SK-N-SH (cell line): ENCODE results near the gene WDR91. TPM values are rescaled to one million over a fixed set of nuclear protein-coding genes. Genes with fewer than 3 reads are reported as not detected.

Experiments
- CTCF ChIA-PET: fragments of 300-600, 350-600 bp; formaldehyde crosslinking; extraction: SDS; loops from one replicate; lab custom pipeline; 2021; lab: Yijun Ruan, JAX
- POLR2A ChIA-PET: fragments of 350-600 bp; sonication (Branson Sonifier 250); formaldehyde crosslinking; extraction: SDS; loops from one replicate; lab custom pipeline; 2020; ENCODE audit warnings: antibody characterized with exemption, inconsistent platforms; lab: Yijun Ruan, JAX
- DNase-seq: peaks from one replicate; pipeline ENCODE4 v3.0.0; 2012
- H2AFZ ChIP-seq: fragments of 200-600 bp; sonication (generic); 2 replicates; pipeline ENCODE4 v1.8.1; 2016; ENCODE audit warnings: antibody characterized with exemption, mild to moderate bottlenecking, low read depth
- H3F3A ChIP-seq: fragments of 200-600 bp; sonication (generic); replicated peaks from 2 replicates; pipeline ENCODE3; 2016; ENCODE audit warnings: antibody characterized with exemption, mild to moderate bottlenecking; ENCODE audit not compliant: insufficient read depth
- H3K27ac ChIP-seq, 2 experiments: fragments of 200-500 bp in 1 of 2; fragments of 200-600 bp in 1 of 2; sonication (Bioruptor generic) in 1 of 2; sonication (generic), shearing (Covaris generic) in 1 of 2; 2 replicates each; pipeline versions ENCODE4 v1.5.1 to v1.6.1; 2014 to 2016; ENCODE audit warnings: low read depth in 2 of 2, inconsistent platforms in 1 of 2, low read length in 1 of 2, mild to moderate bottlenecking in 1 of 2, mixed read lengths in 1 of 2
- H3K27me3 ChIP-seq: fragments of 200-600 bp; sonication (generic), shearing (Covaris generic); 2 replicates; pipeline ENCODE4 v1.6.1; 2016; ENCODE audit warnings: mixed run types; ENCODE audit not compliant: insufficient read depth
- H3K36me3 ChIP-seq, 2 experiments: fragments of 200-500 bp in 1 of 2; fragments of 200-600 bp in 1 of 2; sonication (Bioruptor generic) in 1 of 2; sonication (generic) in 1 of 2; replicated peaks in 1 of 2; 2 replicates each; pipeline versions ENCODE3 to v1.5.1; 2014 to 2016; ENCODE audit warnings: low read length in 1 of 2, mild to moderate bottlenecking in 1 of 2; ENCODE audit not compliant: insufficient read depth in 2 of 2, control insufficient read depth in 1 of 2
- H3K4me1 ChIP-seq, 2 experiments: fragments of 200-500 bp in 1 of 2; fragments of 200-600 bp in 1 of 2; sonication (Bioruptor generic) in 1 of 2; sonication (generic), shearing (Covaris generic) in 1 of 2; 2 replicates each; pipeline versions ENCODE4 v1.5.1 to v1.6.1; 2014 to 2016; ENCODE audit warnings: low read depth in 1 of 2, low read length in 1 of 2, mixed run types in 1 of 2; ENCODE audit not compliant: insufficient read depth in 2 of 2, control insufficient read depth in 1 of 2
- H3K4me2 ChIP-seq: fragments of 200-600 bp; sonication (generic), shearing (Covaris generic); 2 replicates; pipeline ENCODE4 v1.6.1; 2017; ENCODE audit warnings: mixed run types
- H3K4me3 ChIP-seq, 2 experiments: fragments of 200-500 bp in 1 of 2; fragments of 200-600 bp in 1 of 2; sonication (Bioruptor generic) in 1 of 2; sonication (generic), shearing (Covaris generic) in 1 of 2; 2 replicates each; pipeline versions ENCODE4 v1.5.1 to v1.8.1; 2014 to 2016; ENCODE audit warnings: low read depth in 2 of 2, inconsistent platforms in 1 of 2, low read length in 1 of 2, mild to moderate bottlenecking in 1 of 2, mixed read lengths in 1 of 2, moderate library complexity in 1 of 2
- H3K79me2 ChIP-seq: fragments of 200-600 bp; sonication (generic); 2 replicates; pipeline ENCODE4 v1.8.1; 2017; ENCODE audit warnings: mild to moderate bottlenecking; ENCODE audit not compliant: insufficient read depth
- H3K9ac ChIP-seq: fragments of 200-600 bp; sonication (generic); 2 replicates; pipeline ENCODE4 v1.6.1; 2017; ENCODE audit warnings: mixed run types
- H3K9me2 ChIP-seq: fragments of 200-600 bp; sonication (generic); 2 replicates; pipeline ENCODE4 v1.6.1; 2017; ENCODE audit warnings: mixed run types
- H3K9me3 ChIP-seq: fragments of 200-600 bp; sonication (generic); 2 replicates; pipeline ENCODE4 v1.6.1; 2017; ENCODE audit warnings: mixed run types, mild to moderate bottlenecking, moderate library complexity
- H4K20me1 ChIP-seq: fragments of 200-600 bp; sonication (generic); 2 replicates; pipeline ENCODE4 v1.6.1; 2017; ENCODE audit warnings: mild to moderate bottlenecking, mixed run types; ENCODE audit not compliant: insufficient read depth
- CTCF ChIP-seq: fragments of 200-600 bp; sonication (generic); IDR thresholded peaks from 2 replicates; pipeline ENCODE4 v1.6.1; 2017; ENCODE audit warnings: antibody characterized with exemption, mild to moderate bottlenecking, moderate library complexity
- ELF1 ChIP-seq: IDR thresholded peaks from 2 replicates; pipeline ENCODE4 v1.4.0; 2012
- FOSL2 ChIP-seq: IDR thresholded peaks from 2 replicates; pipeline ENCODE4 v1.4.0; 2012; ENCODE audit warnings: low read depth, mild to moderate bottlenecking, moderate library complexity, borderline replicate concordance
- FOXJ3 ChIP-seq: sonication (generic); formaldehyde crosslinking; IDR thresholded peaks from 2 replicates; pipeline ENCODE4 v1.5.1; 2020; ENCODE audit warnings: mild to moderate bottlenecking, missing genetic modification reagents
- FOXM1 ChIP-seq: IDR thresholded peaks from 2 replicates; pipeline ENCODE4 v1.4.0; 2012; ENCODE audit warnings: low read depth, mild to moderate bottlenecking
- GABPA ChIP-seq: IDR thresholded peaks from 2 replicates; pipeline ENCODE4 v1.4.0; 2012; ENCODE audit warnings: low read depth, mild to moderate bottlenecking
- MEF2A ChIP-seq: IDR thresholded peaks from 2 replicates; pipeline ENCODE4 v1.4.0; 2012; ENCODE audit warnings: low read depth, borderline replicate concordance
- RCOR1 ChIP-seq: fragments of 150-350 bp; IDR thresholded peaks from 2 replicates; pipeline ENCODE4 v1.6.1; 2017; ENCODE audit warnings: antibody characterized with exemption, low read length
- SMC3 ChIP-seq: IDR thresholded peaks from 2 replicates; pipeline ENCODE4 v1.6.1; 2012; ENCODE audit warnings: low read depth, low read length, improper control_type of control experiment
- TCF12 ChIP-seq: IDR thresholded peaks from 2 replicates; pipeline ENCODE4 v1.4.0; 2012
- YY1 ChIP-seq: IDR thresholded peaks from 2 replicates; pipeline ENCODE4 v1.4.0; 2012; ENCODE audit warnings: low read depth, mild to moderate bottlenecking
- ZBTB33 ChIP-seq: IDR thresholded peaks from 2 replicates; pipeline ENCODE4 v1.4.0; 2012; ENCODE audit warnings: low read depth, borderline replicate concordance
- WGBS: methylation state at CpG from one replicate; pipeline ENCODE4 v1.1.6; 2017; ENCODE audit warnings: low lambda C conversion rate; 5-methylcytosine and 5-hydroxymethylcytosine counted together
- polyA plus RNA-seq, 3 experiments: library from polyadenylated mRNA; depleted of rRNA; stranded (reverse); fragments of >200 nt; gene quantifications; 2 replicates each; pipeline ENCODE4 v1.2.3, GENCODE V29; 2012
- TF ChIP-seq, protein P1 (sequence below): IDR thresholded peaks from 2 replicates; pipeline ENCODE4 v1.4.0; 2012; ENCODE audit warnings: low read depth, borderline replicate concordance
- TF ChIP-seq, protein P2 (sequence below): IDR thresholded peaks from 2 replicates; pipeline ENCODE4 v1.6.1; 2012; ENCODE audit warnings: mild to moderate bottlenecking, low read depth, low read length, moderate library complexity

Gene WDR91
- polyA plus RNA-seq, 1 of the 3 experiments (the other 2 are of a cell fraction) = 8.4 TPM

DNA sequence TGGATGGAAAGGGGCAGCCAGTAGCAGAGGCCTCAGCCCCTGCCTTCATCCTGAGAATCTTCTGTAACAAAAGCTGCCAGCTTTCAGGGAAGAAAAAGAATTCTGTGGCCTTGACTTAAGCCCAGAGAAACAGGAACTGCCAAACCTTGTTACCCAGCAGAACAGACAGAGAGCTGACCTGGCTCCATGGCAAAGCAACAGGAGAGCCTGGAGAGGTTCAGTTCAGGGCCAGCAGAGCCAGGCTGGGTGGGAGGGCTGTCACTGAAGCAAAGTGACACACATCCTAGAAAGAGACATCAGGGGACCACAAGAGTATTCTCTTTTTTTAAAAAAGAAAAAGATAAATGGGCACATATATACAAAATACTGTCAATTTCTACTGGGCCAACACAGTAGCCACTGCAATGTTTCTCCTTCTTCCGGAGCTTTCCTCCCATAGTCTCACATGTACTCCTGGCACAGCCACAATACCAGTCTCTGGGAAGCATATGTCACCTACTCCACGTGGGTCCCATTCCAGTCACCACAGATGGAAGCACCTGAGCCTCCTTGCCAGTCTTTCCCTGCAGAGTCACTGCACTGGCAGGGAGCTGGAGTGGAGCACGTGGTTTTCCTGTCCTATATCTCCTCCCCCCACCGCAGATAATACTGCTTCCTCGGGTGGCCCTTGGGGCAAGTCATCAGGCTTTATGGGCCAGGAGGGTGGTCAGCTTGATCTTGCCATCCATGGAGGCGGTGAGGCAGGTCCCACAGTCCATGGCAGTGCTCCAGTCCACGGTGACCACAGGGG lies 25.7 kb downstream of the WDR91 start:
- Histone ChIP-seq H4K20me1 (no peaks in the 10 kb centered on the region), H2AFZ (no peak overlapping the region), H3K4me2 (no peak overlapping the region), H3K9ac (no peak overlapping the region), H3F3A (no peaks in the 10 kb centered on the region), H3K4me1 (peaks cover 0 to 10% of the 10 kb centered on the region in 2 experiments; a peak in 2 of 4 replicates), H3K9me2 (no peaks in the 10 kb centered on the region), H3K79me2 (no peaks in the 10 kb centered on the region), H3K27ac (no peak overlapping the region), H3K36me3 (peaks cover 14 to 46% of the 10 kb centered on the region in 2 experiments), H3K4me3 (no peak overlapping the region), H3K9me3 (peaks cover 20% of the 10 kb centered on the region), H3K27me3 (no peaks in the 10 kb centered on the region)
- TF ChIP-seq FOXM1 = no peak
- TF ChIP-seq GABPA = no peak
- TF ChIP-seq, protein P1, sequence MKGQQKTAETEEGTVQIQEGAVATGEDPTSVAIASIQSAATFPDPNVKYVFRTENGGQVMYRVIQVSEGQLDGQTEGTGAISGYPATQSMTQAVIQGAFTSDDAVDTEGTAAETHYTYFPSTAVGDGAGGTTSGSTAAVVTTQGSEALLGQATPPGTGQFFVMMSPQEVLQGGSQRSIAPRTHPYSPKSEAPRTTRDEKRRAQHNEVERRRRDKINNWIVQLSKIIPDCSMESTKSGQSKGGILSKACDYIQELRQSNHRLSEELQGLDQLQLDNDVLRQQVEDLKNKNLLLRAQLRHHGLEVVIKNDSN = no peak
- no peak for TF ChIP-seq RCOR1
- TF ChIP-seq ELF1 = no peak
- TF ChIP-seq SMC3 = no peak
- no peak for TF ChIP-seq MEF2A
- no peak for TF ChIP-seq YY1
- TF ChIP-seq FOSL2 = no peak
- no peak for TF ChIP-seq TCF12
- TF ChIP-seq, protein P2, sequence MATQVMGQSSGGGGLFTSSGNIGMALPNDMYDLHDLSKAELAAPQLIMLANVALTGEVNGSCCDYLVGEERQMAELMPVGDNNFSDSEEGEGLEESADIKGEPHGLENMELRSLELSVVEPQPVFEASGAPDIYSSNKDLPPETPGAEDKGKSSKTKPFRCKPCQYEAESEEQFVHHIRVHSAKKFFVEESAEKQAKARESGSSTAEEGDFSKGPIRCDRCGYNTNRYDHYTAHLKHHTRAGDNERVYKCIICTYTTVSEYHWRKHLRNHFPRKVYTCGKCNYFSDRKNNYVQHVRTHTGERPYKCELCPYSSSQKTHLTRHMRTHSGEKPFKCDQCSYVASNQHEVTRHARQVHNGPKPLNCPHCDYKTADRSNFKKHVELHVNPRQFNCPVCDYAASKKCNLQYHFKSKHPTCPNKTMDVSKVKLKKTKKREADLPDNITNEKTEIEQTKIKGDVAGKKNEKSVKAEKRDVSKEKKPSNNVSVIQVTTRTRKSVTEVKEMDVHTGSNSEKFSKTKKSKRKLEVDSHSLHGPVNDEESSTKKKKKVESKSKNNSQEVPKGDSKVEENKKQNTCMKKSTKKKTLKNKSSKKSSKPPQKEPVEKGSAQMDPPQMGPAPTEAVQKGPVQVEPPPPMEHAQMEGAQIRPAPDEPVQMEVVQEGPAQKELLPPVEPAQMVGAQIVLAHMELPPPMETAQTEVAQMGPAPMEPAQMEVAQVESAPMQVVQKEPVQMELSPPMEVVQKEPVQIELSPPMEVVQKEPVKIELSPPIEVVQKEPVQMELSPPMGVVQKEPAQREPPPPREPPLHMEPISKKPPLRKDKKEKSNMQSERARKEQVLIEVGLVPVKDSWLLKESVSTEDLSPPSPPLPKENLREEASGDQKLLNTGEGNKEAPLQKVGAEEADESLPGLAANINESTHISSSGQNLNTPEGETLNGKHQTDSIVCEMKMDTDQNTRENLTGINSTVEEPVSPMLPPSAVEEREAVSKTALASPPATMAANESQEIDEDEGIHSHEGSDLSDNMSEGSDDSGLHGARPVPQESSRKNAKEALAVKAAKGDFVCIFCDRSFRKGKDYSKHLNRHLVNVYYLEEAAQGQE = no peak
- TF ChIP-seq FOXJ3 (CRISPR knock-in tag) = no peak
- no peak for TF ChIP-seq ZBTB33
- TF ChIP-seq CTCF = no peak
- no peak for DNase-seq
- WGBS = 70% methylated on average over 7 of the region's 7 CpGs
- ChIA-PET CTCF (interaction anchor here (0.6 to 1.2 kb wide), 2 partner anchors 15 to 539 kb away, joined by 3 to 5 read pairs; partner anchors contain the start of genes BPGM and CYREN), POLR2A (no interaction called here)
